Lower leg skin (tissue), 4 donors: ENCODE data around the gene NSUN7. TPM values are rescaled to one million over a fixed set of nuclear protein-coding genes. Genes with fewer than 3 reads are reported as not detected.

Experiments
- DNase-seq, 2 donors: peaks; one replicate each; pipeline ENCODE4 v3.0.0-alpha.2; 2019; ENCODE audit warnings: low spot score in 2 of 2
- H3K4me3 ChIP-seq: fragments of 200-600 bp; sonication (generic); 2 replicates; pipeline ENCODE4 v1.5.1; 2017; ENCODE audit warnings: mild to moderate bottlenecking, low read depth; ENCODE audit not compliant: poor library complexity, severe bottlenecking
- POLR2A ChIP-seq, 2 donors: fragments of 450-650 bp; IDR thresholded peaks; one replicate each; pipeline ENCODE4 v1.6.1; 2016 to 2017; ENCODE audit warnings: antibody characterized with exemption in 2 of 2, mild to moderate bottlenecking in 1 of 2, moderate library complexity in 1 of 2
- WGBS, 2 donors: methylation state at CpG; one replicate each; pipeline ENCODE4 v1.1.5; 2018; 5-methylcytosine and 5-hydroxymethylcytosine counted together
- intact Hi-C: fragments of 100-400 bp; cut with DNase I; formaldehyde crosslinking; loops from one replicate; pipeline ENCODE4 v1.15.0; 2023; ENCODE audit warnings: low total_unique reads
- total RNA-seq, 4 donors: library from RNA; depleted of rRNA; stranded (reverse); fragments of >200 nt; gene quantifications; one replicate each; pipeline ENCODE4 v1.1.0, GENCODE V29; 2016
- TF ChIP-seq, protein P1 (sequence below), 3 donors: fragments of 450-650 bp; IDR thresholded peaks; one replicate each; pipeline ENCODE4 v1.5.1; 2016; ENCODE audit warnings: antibody characterized with exemption in 3 of 3, mild to moderate bottlenecking in 3 of 3, moderate library complexity in 2 of 3

The NSUN7 gene
- total RNA-seq, 4 donors from 2014 or later = 1.7 to 4.9 (median 3.3) TPM

- DNase-seq = no peak
- intact Hi-C loops = no loop called here
- no peak overlapping the region for H3K4me3 ChIP-seq
- no peak for TF ChIP-seq POLR2A (IDR thresholded peaks at IDR 0.05)
- TF ChIP-seq, protein P1, sequence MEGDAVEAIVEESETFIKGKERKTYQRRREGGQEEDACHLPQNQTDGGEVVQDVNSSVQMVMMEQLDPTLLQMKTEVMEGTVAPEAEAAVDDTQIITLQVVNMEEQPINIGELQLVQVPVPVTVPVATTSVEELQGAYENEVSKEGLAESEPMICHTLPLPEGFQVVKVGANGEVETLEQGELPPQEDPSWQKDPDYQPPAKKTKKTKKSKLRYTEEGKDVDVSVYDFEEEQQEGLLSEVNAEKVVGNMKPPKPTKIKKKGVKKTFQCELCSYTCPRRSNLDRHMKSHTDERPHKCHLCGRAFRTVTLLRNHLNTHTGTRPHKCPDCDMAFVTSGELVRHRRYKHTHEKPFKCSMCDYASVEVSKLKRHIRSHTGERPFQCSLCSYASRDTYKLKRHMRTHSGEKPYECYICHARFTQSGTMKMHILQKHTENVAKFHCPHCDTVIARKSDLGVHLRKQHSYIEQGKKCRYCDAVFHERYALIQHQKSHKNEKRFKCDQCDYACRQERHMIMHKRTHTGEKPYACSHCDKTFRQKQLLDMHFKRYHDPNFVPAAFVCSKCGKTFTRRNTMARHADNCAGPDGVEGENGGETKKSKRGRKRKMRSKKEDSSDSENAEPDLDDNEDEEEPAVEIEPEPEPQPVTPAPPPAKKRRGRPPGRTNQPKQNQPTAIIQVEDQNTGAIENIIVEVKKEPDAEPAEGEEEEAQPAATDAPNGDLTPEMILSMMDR (IDR thresholded peaks at IDR 0.05) = no peak
- WGBS, 2 donors = 94 to 95% methylated on average over 10 of the region's 10 CpGs
These were observed 90.7 kb downstream of the NSUN7 start for GRCh38 chr4:40840255-40840984.

DNA sequence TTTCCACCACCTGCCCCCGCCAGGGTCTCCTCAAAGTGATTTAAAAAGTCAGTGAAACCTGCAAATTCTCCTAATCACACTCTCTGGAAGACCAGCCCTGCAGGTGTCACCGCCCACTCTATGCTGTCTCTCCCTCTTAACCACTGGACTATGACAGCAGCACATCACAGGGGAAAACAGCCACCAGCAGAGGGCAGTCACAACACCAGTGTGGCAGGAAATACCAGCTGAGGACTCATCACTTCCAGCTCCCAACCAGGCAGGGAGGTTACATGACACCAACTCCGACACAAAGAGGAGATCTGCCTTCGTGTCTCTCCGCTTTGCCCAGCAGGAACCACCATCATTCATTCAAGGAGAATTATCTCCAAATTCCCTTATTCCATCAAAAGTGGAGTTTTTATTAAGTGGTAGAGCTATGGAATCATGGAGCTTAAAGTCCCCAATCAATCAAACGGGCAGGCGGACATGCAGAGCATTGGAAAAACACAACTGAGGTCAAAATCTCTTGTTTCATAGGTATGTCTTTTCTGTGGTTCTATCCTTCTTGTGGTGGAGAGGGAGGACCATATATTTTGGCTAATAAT is 91.3 kb downstream of the NSUN7 start:
- TF ChIP-seq, protein P1 (IDR thresholded peaks at IDR 0.05) = no peak
- no peak for TF ChIP-seq POLR2A (IDR thresholded peaks at IDR 0.05)
- no peak overlapping the region for H3K4me3 ChIP-seq
- intact Hi-C loops = no loop called here
- WGBS, 2 donors = 84 to 91% methylated on average over 7 of the region's 7 CpGs
- DNase-seq = peak; percentile 60 to 89

GRCh38 chr4:40842318-40842717 is 92.6 kb downstream of the NSUN7 start:
- no peak for DNase-seq
- TF ChIP-seq, protein P1 (IDR thresholded peaks at IDR 0.05) = no peak
- TF ChIP-seq POLR2A (IDR thresholded peaks at IDR 0.05) = no peak
- intact Hi-C loops = no loop called here

DNA sequence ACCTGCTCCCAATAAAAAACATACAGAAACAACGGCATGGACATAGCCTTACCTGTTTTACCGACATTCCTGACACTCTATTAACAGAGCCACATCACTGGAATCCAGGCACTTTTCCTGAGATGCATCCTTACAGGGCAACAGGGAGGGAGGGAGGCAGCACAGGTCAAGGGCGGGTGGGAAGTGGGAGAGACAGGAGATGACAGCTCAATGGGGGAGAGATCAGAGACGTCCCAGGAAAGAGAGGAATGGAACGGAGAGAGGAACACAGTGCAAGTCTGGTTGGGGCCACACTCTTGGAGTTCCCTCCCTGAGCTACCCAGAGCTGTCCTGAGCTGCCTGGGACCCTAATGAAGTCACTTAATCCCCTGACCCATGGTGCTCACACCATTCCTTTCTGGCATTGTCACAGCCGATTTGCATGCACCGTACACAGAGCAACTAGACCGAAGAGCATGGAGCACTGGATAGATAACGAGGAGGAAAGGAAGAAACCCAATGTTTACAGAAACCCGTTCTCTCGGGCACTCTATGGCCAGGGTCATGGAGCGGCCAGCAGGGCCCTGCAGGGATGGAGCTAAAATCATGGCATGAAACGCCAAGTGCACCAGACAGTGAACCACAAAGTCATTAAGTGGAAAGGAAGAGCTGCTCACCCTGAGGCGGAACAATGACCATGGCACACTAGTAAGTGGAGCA is 93.1 kb downstream of the NSUN7 start:
- WGBS, 2 donors = 82 to 85% methylated on average over 14 of the region's 14 CpGs
- intact Hi-C loops = no loop called here
- TF ChIP-seq POLR2A (IDR thresholded peaks at IDR 0.05) = no peak
- TF ChIP-seq, protein P1 (IDR thresholded peaks at IDR 0.05) = no peak
- DNase-seq = no peak
- no peak overlapping the region for H3K4me3 ChIP-seq

More at GRCh38 chr4:40842318-40842717, 92.6 kb downstream of the NSUN7 start:
- H3K4me3 ChIP-seq = no peak overlapping the region
- 86 to 87% methylated on average over 13 of the region's 13 CpGs for WGBS, 2 donors

- intact Hi-C loops = no loop called here
- H3K4me3 ChIP-seq = no peak overlapping the region
- DNase-seq = no peak
- 69 to 92% methylated on average over 1 of the region's 1 CpG for WGBS, 2 donors
- no peak for TF ChIP-seq POLR2A (IDR thresholded peaks at IDR 0.05)
- TF ChIP-seq, protein P1 (IDR thresholded peaks at IDR 0.05) = no peak
These were observed 93.9 kb downstream of the NSUN7 start for GRCh38 chr4:40843696-40844095.
